Activated CD4-positive, alpha-beta T cell treated with anti-CD3 and anti-CD28 coated beads, Interleukin-2, amount 10 ng/mL, durations not matched to agents 24 days and 14 days (primary cell): ENCODE data around the gene PLEKHM2. TPM values are rescaled to one million over a fixed set of nuclear protein-coding genes. Genes with fewer than 3 reads are reported as not detected.

Source experiments
- DNase-seq: peaks from one replicate; pipeline ENCODE4 v3.0.0; 2022
- H3K27ac Mint-ChIP-seq: one replicate; pipeline ENCODE4 v1.8.0; 2022; ENCODE audit warnings: mild to moderate bottlenecking, mixed read lengths
- H3K27me3 Mint-ChIP-seq: one replicate; pipeline ENCODE4 v1.8.0; 2022; ENCODE audit warnings: mixed read lengths
- H3K36me3 Mint-ChIP-seq: one replicate; pipeline ENCODE4 v1.8.0; 2022; ENCODE audit warnings: low read depth, mild to moderate bottlenecking, mixed read lengths
- H3K4me1 Mint-ChIP-seq: one replicate; pipeline ENCODE4 v1.8.0; 2021; ENCODE audit warnings: mixed read lengths
- H3K4me3 Mint-ChIP-seq: one replicate; pipeline ENCODE4 v1.8.0; 2022; ENCODE audit warnings: mild to moderate bottlenecking, moderate library complexity, mixed read lengths
- H3K9me3 Mint-ChIP-seq: one replicate; pipeline ENCODE4 v1.8.0; 2021; ENCODE audit warnings: mixed read lengths
- intact Hi-C: fragments of 100-400 bp; cut with micrococcal nuclease; formaldehyde crosslinking; loops from one replicate; pipeline ENCODE4 v1.15.1; 2023
- total RNA-seq: library from RNA; stranded (reverse); gene quantifications from 2 replicates; pipeline ENCODE4 v1.2.3, GENCODE V29; 2022

The PLEKHM2 gene
- total RNA-seq, 1 donor from 2014 or later = 59.9 TPM

DNA sequence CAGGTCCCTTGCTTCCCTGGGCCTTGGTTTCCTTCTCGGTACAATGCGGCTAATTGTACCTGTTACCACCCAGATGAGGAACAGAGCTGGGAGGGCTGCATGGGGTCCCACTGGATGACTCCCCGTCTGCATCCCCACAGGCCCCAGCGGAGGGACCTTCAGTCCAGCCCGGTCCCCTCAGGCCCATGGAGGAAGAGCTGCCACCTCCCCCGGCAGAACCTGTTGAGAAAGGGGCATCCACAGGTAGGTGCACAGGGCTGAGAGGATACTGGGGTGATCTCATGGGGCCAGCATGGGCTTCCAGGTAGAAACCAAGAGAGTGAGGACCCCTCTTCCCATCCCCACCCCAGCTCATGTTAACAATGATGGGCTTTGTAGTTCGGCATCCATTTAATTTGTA is 84.3 kb downstream of the PLEKHM2 start:
- no peaks in the 10 kb centered on the region for H3K36me3 Mint-ChIP-seq
- no peak overlapping the region for H3K27ac Mint-ChIP-seq
- intact Hi-C loops = no loop called here
- H3K4me1 Mint-ChIP-seq = no peaks in the 10 kb centered on the region
- DNase-seq = no peak
- H3K4me3 Mint-ChIP-seq = no peak overlapping the region
- H3K27me3 Mint-ChIP-seq = peaks cover 11% of the 10 kb centered on the region
- no peaks in the 10 kb centered on the region for H3K9me3 Mint-ChIP-seq

DNA sequence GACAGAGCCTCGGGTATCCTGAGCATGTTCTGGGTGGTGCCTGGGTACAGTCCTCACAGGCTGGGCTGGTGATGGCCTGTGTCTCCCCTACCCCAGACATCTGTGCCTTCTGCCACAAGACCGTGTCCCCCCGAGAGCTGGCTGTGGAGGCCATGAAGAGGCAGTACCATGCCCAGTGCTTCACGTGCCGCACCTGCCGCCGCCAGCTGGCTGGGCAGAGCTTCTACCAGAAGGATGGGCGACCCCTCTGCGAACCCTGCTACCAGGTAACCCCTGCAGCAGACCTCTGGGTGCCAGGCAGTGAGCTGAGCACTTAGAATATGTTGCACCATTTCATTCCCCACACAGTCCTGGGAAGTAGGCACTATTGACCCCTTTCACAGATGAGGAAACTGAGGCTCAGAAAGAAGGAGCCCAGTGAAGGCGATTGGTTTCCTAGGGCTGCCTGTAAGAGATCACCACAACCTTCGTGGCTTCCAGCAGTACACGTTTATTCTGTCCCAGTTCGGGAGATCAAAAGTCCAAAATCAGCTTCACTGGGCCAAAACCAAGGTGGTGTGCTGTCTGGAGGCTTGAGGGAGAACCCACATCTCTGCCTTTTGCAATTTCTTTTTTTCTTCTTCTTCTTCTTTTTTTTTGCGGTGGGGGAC is 86.3 kb downstream of the PLEKHM2 start:
- Mint-ChIP-seq H3K36me3 (no peaks in the 10 kb centered on the region), H3K27me3 (peaks cover 4% of the 10 kb centered on the region), H3K27ac (no peak overlapping the region), H3K4me3 (no peak overlapping the region), H3K4me1 (no peaks in the 10 kb centered on the region), H3K9me3 (no peaks in the 10 kb centered on the region)
- intact Hi-C loops = no loop called here
- no peak for DNase-seq

- no peaks in the 10 kb centered on the region for H3K4me1 Mint-ChIP-seq
- H3K36me3 Mint-ChIP-seq = no peaks in the 10 kb centered on the region
- peaks cover 4% of the 10 kb centered on the region for H3K27me3 Mint-ChIP-seq
- H3K9me3 Mint-ChIP-seq = no peaks in the 10 kb centered on the region
- H3K27ac Mint-ChIP-seq = no peak overlapping the region
- no peak overlapping the region for H3K4me3 Mint-ChIP-seq
- intact Hi-C loops = no loop called here
- no peak for DNase-seq
Observed at GRCh38 chr1:15771836-15772515, 87.9 kb downstream of the PLEKHM2 start.

GRCh38 chr1:15775706-15776105 is 91.6 kb downstream of the PLEKHM2 start:
- Mint-ChIP-seq H3K4me3 (no peak overlapping the region), H3K9me3 (no peaks in the 10 kb centered on the region), H3K4me1 (no peaks in the 10 kb centered on the region), H3K27ac (no peak overlapping the region), H3K27me3 (peaks cover 7% of the 10 kb centered on the region), H3K36me3 (no peaks in the 10 kb centered on the region)
- DNase-seq = no peak
- intact Hi-C loops = no loop called here

DNA sequence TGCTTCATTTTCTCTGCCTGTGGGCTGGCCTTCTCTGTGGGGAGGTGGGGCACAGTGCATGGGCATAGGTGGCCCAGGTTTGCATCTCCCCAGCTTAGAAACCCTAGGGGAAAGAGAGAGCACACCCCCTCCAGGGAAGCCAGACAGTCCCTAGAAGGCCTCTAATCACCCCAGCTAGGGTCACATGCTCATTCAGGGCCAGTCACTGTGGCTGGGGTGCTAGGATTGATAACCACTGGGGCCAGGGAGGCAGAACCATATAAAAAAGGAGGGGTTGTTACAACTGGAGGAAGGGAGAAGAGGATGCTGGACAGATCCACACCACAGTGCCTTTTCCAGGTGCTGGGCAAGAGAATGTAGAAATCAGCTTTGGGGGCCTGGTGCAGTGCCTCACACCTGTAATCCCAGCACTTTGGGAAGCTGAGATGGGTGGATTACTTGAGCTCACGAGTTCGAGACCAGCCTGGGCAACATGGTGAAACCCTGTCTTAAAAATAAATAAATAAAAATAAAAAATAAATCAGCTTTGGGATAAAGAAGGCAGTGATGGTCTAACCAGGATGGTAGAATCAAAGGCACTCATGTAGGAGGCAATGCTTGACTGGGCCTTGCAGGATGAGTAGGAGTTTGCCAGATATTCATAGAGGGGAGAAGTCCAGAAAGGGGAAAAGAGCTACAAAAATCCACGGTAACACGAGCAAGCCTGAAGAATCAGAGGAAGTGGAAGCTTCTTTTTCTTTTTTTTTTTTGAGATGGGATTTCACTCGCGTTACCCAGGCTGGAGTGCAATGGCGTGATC is 94.0 kb downstream of the PLEKHM2 start:
- no peak overlapping the region for H3K27ac Mint-ChIP-seq
- H3K4me3 Mint-ChIP-seq = no peak overlapping the region
- H3K4me1 Mint-ChIP-seq = no peaks in the 10 kb centered on the region
- no peak for DNase-seq
- no peaks in the 10 kb centered on the region for H3K9me3 Mint-ChIP-seq
- intact Hi-C loops = no loop called here
- peaks cover 3% of the 10 kb centered on the region for H3K27me3 Mint-ChIP-seq
- H3K36me3 Mint-ChIP-seq = no peaks in the 10 kb centered on the region

Other genes with a start within 250 kb of the PLEKHM2 start
- 0.45 TPM in 1 of 2 replicates, not detected in the other for gene CTRC, start 245.9 kb upstream of the PLEKHM2 start, total RNA-seq
- not detected in 2 replicates for gene CELA2A, start 227.6 kb upstream of the PLEKHM2 start, total RNA-seq
- not detected in 2 replicates for gene CELA2B, start 208.2 kb upstream of the PLEKHM2 start, total RNA-seq
- gene CASP9, start 160.1 kb upstream of the PLEKHM2 start, total RNA-seq = 15.7 and 17.3 TPM in 2 replicates
- 15.4 and 16.3 TPM in 2 replicates for gene DNAJC16, start 157.5 kb upstream of the PLEKHM2 start, total RNA-seq
- gene AGMAT, start 99.3 kb upstream of the PLEKHM2 start, total RNA-seq = 31.0 and 31.5 TPM in 2 replicates
- gene DDI2, start 66.9 kb upstream of the PLEKHM2 start, total RNA-seq = 50.5 and 53.0 TPM in 2 replicates
- gene SLC25A34, start 51.9 kb downstream of the PLEKHM2 start, total RNA-seq = 1.4 and 1.5 TPM in 2 replicates
- gene TMEM82, start 58.2 kb downstream of the PLEKHM2 start, total RNA-seq = not detected in 2 replicates
- gene FBLIM1, start 74.5 kb downstream of the PLEKHM2 start, total RNA-seq = not detected in 2 replicates
- 1.5 TPM in 2 replicates for gene UQCRHL, start 123.3 kb downstream of the PLEKHM2 start, total RNA-seq
- gene SPEN, start 163.4 kb downstream of the PLEKHM2 start, total RNA-seq = 89.1 and 94.1 TPM in 2 replicates